GM18505 (cell line): ENCODE data around the gene ATP10D.

Source experiments
- ATAC-seq: cut with Tn5 transposase; IDR thresholded peaks from one replicate; pipeline ENCODE4 v1.9.1; 2021; ENCODE audit not compliant: unreplicated experiment
- POLR2A ChIP-seq: IDR thresholded peaks from 4 replicates; pipeline ENCODE4 v1.6.1; 2011; ENCODE audit warnings: borderline replicate concordance; ENCODE audit not compliant: insufficient read depth, insufficient read length; ENCODE audit errors: extremely low read depth

Gene ATP10D

GRCh38 chr4:47485047-47485692, at the start of gene ATP10D:
TSS of gene ATP10D (plus strand) at chr4:47485275. CDS start at chr4:47512541, 27,266 bp downstream.
- ATAC-seq, result peak; percentile 97
- TF ChIP-seq POLR2A, result peak; percentile 91

DNA sequence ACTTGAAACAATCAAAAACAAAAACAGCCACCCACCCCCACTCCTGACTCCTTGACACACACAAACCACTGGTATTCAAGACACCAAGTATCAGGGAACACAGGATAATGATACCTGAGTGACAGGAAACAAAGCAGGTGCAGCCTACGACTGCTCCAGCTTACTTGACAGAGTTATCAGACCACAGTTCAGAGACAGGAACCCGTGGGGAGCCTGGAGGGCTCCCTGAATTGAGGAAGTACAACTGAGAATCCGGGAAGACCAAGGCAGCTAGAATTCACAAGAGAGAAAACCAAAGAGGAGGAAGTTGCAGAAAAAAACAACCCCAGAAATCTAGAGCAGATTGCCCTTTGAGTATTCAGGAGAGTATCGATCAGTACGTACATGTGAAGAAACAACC, 42.1 kb upstream of the ATP10D start:
- TF ChIP-seq POLR2A, result no peak
- peak; percentile 85 for ATAC-seq

DNA sequence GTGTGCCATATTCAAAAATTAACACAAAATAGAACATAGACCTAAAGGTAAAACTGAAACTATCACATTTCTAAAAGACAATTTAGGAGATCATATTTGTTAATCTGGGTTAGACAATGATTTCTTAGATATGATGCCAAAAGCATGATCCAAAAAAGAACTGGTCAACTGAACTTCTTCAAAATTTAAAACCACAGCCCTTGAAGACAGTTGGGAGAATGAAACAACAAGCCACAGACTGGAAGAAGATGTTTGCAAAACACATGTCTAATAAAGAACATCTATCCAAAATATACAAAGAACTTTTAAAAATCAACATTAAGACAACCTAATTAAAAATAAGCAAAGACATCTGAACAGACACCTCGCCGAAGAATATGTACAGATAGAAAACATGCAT, 41.0 kb upstream of the ATP10D start:
- TF ChIP-seq POLR2A, result no peak
- ATAC-seq, result no peak

DNA sequence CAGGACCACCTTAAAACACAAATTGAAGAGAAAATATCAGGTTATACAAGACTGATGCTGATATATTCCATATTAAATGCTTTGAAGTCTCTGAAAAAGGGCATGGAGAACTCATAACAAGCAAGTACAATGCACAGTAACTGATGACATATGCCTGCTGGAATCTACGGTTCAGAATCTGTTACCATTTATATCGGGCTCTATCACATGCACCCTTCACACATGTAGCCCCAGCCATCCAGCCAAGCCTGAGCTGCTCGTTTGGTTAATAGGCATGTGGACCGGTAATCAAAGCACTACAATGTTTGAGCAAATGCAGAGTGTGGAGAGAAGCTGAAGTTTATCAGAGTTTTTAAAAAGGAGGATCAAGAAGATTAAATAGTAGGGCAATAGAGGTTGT, 33.4 kb upstream of the ATP10D start:
- no peak for TF ChIP-seq POLR2A

GRCh38 chr4:47462799-47463234, 22.3 kb upstream of the ATP10D start:
- no peak for TF ChIP-seq POLR2A
- peak; percentile 18 for ATAC-seq

More for the DNA sequence above, 33.4 kb upstream of the ATP10D start:
- ATAC-seq, result no peak

DNA sequence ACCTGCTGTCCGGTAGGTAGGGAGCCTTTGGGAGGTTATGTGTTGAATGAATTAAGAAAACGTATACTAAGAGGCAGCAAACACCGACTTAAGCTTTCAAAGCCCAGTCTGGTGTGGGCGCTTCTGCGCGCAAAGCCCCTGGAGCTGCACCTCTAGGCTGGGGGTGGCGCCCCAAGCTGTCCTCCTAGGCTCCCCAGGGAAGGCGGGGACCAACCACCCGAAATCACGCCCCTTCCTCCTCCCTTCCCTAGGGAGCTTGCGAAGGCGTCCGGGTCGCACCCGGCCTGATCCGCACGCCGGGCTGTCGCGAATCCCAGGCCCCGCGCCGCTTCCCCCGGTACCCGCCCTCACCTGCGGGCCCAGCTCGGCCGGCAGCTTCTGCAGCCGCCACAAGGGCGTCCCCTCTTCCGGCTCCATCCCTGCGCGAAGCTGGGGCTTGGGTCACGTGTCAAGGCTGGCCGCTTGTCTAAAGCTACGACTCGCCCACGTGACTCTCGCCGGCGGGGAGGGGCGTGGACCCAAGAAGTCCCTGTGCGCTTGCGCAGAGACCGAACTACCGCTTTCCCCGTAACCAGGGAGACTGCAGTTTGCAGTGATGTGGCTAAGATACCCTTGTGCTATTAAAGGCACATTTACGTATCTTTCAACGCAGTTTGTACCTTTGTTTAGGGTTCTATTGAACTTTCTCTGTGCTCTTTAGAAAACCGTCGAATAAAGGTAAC, 21.7 kb upstream of the ATP10D start, which contains the start of gene COMMD8:
TSS of gene COMMD8 (minus strand) at position 468 of the 722 bp plus-strand sequence. CDS start at position 417, 51 bp downstream.
- peak; percentile 91 for ATAC-seq
- peak; percentile 93 for TF ChIP-seq POLR2A

GRCh38 chr4:47465004-47465403, 20.1 kb upstream of the ATP10D start:
- TF ChIP-seq POLR2A, result no peak
- ATAC-seq, result peak; percentile 40

DNA sequence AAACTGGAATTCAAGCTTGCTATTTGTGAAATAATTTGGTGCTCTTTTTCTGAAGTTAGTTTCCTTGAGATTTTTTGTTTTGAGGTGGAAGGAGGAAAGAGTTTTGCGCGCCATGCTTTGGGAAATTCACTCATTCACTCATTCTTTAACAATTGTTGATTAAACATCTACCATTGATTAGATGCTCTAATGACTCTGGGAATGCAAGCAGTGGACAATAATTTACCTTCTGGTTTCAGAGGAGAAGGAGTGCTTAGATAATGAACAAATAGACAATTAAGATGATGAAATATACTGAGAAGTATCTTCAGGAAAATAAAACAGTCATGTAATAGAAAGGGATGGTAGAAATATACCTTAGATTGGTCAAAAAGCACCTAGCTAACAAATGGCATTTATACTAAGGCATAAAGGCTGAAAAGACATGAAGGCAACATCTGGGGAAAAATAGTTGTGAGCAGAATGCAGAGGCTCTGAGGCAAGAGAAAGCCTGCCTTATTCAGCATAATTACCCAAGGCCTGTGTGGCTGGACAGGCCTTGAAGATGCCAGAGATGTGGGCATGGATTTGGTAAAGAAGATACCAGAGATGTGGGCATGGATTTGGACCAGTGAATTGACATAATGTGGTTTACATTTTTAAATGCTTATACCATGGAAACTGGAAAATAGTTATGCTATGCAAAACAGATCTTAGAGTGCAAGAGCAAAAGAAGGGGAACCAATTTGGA, 18.9 kb upstream of the ATP10D start:
- no peak for ATAC-seq
- TF ChIP-seq POLR2A, result no peak

- TF ChIP-seq POLR2A, result no peak
- no peak for ATAC-seq
Measured at GRCh38 chr4:47468706-47469365, 16.2 kb upstream of the ATP10D start.

DNA sequence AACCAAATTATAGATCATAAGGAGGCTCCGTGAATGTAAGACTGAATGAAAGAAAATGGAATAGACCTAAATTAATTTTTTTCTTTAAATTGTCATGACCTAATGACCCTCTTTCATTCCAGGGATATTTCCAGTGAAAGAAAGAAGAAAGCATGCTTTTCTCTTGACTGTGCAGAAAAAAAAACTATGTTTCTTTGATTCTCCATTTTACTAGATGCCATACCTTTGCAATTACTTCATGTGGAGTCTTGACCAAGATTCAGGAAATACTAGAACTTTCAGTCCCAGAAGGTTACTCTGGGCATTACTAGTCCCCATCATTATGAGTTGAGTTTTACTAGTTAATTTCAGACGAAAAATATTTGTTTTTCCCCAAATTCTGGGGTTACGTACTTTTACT, 15.1 kb upstream of the ATP10D start:
- no peak for TF ChIP-seq POLR2A
- no peak for ATAC-seq

GRCh38 chr4:47471064-47471463, 14.0 kb upstream of the ATP10D start:
- ATAC-seq, result no peak
- no peak for TF ChIP-seq POLR2A

GRCh38 chr4:47471591-47471990, 13.5 kb upstream of the ATP10D start:
- TF ChIP-seq POLR2A, result no peak
- ATAC-seq, result no peak
